Measurements from ENCODE around the gene RAB11B. TPM values are rescaled to one million over a fixed set of nuclear protein-coding genes. Genes with fewer than 3 reads are reported as not detected.

The RAB11B gene
- total and polyA plus RNA-seq, 9 of the 15 experiments (the other 6 are each of a cell fraction or from before 2014, with no cell fraction given), result 0.74 to 71.0 (median 13.8) TPM

DNA sequence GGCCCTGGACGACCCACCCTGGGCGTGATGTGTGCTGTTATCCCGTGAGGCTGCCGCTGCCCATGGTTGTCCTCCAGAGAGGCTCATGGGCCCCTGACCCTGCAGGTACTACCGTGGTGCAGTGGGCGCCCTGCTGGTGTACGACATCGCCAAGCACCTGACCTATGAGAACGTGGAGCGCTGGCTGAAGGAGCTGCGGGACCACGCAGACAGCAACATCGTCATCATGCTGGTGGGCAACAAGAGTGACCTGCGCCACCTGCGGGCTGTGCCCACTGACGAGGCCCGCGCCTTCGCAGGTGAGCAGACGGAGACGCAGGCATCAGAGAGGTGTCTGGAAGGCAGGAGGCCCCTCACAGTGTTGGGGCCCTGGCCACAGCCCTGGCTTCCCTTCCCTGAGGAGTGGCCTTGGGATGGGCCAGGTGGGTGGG, 11.8 kb downstream of the RAB11B start:
- Histone ChIP-seq H2AFZ (ENCODE audit: low read depth, low read length) (no peak overlapping the region), H3K4me2 (ENCODE audit: insufficient read depth, low read length) (no peak overlapping the region), H3K4me1 (replicated peaks in 1 of 2; ENCODE audit: control insufficient read depth in 2 of 2, insufficient read depth in 2 of 2, low read length in 2 of 2) (peaks cover 5 to 44% of the 10 kb centered on the region in 2 experiments; a peak in 4 of 5 replicates), H3K79me2 (ENCODE audit: control insufficient read depth, insufficient read depth, low read length) (peaks cover 14% of the 10 kb centered on the region), H3K4me3 (no peak overlapping the region), H3K27ac (ENCODE audit: extremely low read depth, low read depth, low read length) (no peak overlapping the region), H3K9ac (ENCODE audit: insufficient read depth in 1 of 2, low read depth in 2 of 2, low read length in 2 of 2) (no peak overlapping the region), H3K9me3 (replicated peaks; ENCODE audit: control insufficient read depth, insufficient read depth, low read depth, low read length) (no peaks in the 10 kb centered on the region), H3K36me3 (ENCODE audit: control insufficient read depth, insufficient read depth, low read length) (peaks cover 33% of the 10 kb centered on the region; the same call in 1 of the 3 replicates), H3K9me1 (ENCODE audit: control insufficient read depth, insufficient read depth, low read length) (peaks cover 6% of the 10 kb centered on the region), H4K20me1 (replicated peaks; ENCODE audit: control insufficient read depth, insufficient read depth, low read length) (peaks cover 16% of the 10 kb centered on the region), H3K27me3 (ENCODE audit: control insufficient read depth in 2 of 2, insufficient read depth in 2 of 2, low read length in 2 of 2) (no peaks in the 10 kb centered on the region)
- no TSS peak for BruUV-seq (replicated peaks)
- ATAC-seq, result no peak
- 93% methylated on average over 20 of the region's 21 CpGs for WGBS (ENCODE audit: insufficient coverage, low coverage, missing lambda C conversion rate)
- ChIA-PET POLR2A (interaction anchor here (0.6 to 1.1 kb wide), 3 partner anchors 11 to 47 kb away, joined by 3 read pairs; partner anchors contain the start of gene MARCHF2), CTCF (ENCODE audit: low intra/inter-chr PET ratio) (interaction anchor here (0.7 kb wide), 1 partner anchor 34 kb away, joined by 5 read pairs; no protein-coding TSS in a partner anchor)
- FAIRE-seq, result no peak
- intact Hi-C loops (cut with micrococcal nuclease), result no loop called here
- in situ Hi-C loops (cut with MboI), result no loop called here
- DNase-seq (ENCODE audit: extremely low read depth in 1 of 4, low spot score in 3 of 4), result no peak
- TF ChIP-seq SMARCC2 (IDR thresholded peaks at IDR 0.05; ENCODE audit: low read depth) (no peak), SUPT5H (IDR thresholded peaks at IDR 0.05) (no peak), PURB (CRISPR knock-in tag; IDR thresholded peaks at IDR 0.05; ENCODE audit: low read depth) (no peak), HDGF (IDR thresholded peaks at IDR 0.05) (no peak), SIX5 (IDR thresholded peaks at IDR 0.05; ENCODE audit: borderline replicate concordance in 1 of 2, insufficient read depth in 1 of 2, low read depth in 1 of 2, low read length in 2 of 2) (no peak), ZNF518B (CRISPR knock-in tag; IDR thresholded peaks at IDR 0.05) (no peak), ZBTB12 (CRISPR knock-in tag; IDR thresholded peaks at IDR 0.05) (no peak), KAT2B (IDR thresholded peaks at IDR 0.05; ENCODE audit: low read depth, low read length) (no peak), POLR2G (IDR thresholded peaks at IDR 0.05; ENCODE audit: low read depth, low read length) (0 out of 2 replicates have a peak, but pooled peaks have one; percentile 47), SETDB1 (IDR thresholded peaks at IDR 0.05; ENCODE audit: low read length) (no peak), SNIP1 (IDR thresholded peaks at IDR 0.05; ENCODE audit: low read depth) (no peak), MITF (IDR thresholded peaks at IDR 0.05) (no peak)
- TF ChIP-seq, protein P1, sequence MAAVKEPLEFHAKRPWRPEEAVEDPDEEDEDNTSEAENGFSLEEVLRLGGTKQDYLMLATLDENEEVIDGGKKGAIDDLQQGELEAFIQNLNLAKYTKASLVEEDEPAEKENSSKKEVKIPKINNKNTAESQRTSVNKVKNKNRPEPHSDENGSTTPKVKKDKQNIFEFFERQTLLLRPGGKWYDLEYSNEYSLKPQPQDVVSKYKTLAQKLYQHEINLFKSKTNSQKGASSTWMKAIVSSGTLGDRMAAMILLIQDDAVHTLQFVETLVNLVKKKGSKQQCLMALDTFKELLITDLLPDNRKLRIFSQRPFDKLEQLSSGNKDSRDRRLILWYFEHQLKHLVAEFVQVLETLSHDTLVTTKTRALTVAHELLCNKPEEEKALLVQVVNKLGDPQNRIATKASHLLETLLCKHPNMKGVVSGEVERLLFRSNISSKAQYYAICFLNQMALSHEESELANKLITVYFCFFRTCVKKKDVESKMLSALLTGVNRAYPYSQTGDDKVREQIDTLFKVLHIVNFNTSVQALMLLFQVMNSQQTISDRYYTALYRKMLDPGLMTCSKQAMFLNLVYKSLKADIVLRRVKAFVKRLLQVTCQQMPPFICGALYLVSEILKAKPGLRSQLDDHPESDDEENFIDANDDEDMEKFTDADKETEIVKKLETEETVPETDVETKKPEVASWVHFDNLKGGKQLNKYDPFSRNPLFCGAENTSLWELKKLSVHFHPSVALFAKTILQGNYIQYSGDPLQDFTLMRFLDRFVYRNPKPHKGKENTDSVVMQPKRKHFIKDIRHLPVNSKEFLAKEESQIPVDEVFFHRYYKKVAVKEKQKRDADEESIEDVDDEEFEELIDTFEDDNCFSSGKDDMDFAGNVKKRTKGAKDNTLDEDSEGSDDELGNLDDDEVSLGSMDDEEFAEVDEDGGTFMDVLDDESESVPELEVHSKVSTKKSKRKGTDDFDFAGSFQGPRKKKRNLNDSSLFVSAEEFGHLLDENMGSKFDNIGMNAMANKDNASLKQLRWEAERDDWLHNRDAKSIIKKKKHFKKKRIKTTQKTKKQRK (IDR thresholded peaks at IDR 0.05; ENCODE audit: borderline replicate concordance, low read depth, low read length), result no peak

Measured in K562 (cell line).